HG03064 (cell line): ENCODE data around the gene GYS1.
"Not testable (repeated sequence)": the region's sequence is repeated elsewhere in the genome, so short reads cannot be mapped to it uniquely, and the experiment has no call there.

Experiments used
- ATAC-seq: cut with Tn5 transposase; IDR thresholded peaks from one replicate; pipeline ENCODE4 v1.9.1; 2021; ENCODE audit warnings: low read depth; ENCODE audit not compliant: unreplicated experiment

GYS1 gene

DNA sequence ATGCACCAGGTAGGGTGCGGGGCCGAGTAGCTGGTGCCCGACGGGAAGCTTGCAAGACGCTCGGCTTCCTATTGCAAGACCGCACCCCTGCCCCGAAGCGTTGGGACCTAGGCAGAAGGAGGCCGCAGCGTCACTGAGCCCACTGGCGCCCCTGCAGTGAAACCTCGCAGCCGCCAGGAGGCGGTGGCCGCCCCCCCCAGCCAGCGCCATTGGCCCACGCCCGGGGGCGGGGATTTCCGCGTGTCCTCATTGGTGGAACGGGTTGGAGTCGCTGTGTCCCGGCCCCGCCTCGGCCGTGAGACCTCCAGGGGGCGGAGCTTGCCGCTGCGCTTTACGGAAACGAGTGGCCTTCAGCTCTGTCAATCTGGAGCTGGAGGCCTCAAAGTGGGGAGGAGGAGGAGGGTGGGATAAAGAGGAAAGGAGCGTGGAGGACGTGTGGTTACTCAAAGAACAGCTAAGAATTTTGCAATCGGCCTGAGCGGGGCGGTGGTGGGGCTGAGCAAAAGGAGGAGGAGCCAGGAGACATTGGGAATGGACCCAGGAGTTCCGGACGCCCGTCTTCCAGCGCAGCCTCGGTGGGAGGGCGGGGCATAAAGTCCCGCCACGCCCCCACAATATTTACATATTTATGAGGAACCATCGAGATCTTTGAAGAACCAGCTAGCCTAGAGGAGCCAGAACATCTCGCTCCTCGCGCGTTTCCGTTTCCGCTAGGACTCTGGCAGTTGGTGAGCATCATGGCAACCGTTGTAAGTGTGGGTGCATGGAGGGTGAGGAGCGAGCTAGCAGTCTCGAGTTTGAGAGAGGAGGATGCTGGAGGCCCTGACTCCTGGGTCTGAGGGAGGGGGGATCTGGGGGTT is at the start of gene GYS1, which contains the start of gene RUVBL2:
TSS of gene GYS1 (minus strand) at position 135 of the 860 bp plus-strand sequence. CDS start 197 bp downstream, outside the sequence.
TSS of gene RUVBL2 (plus strand) at position 713 of the 860 bp plus-strand sequence. CDS start at position 738, 25 bp downstream.
- peak; percentile 78 for ATAC-seq

DNA sequence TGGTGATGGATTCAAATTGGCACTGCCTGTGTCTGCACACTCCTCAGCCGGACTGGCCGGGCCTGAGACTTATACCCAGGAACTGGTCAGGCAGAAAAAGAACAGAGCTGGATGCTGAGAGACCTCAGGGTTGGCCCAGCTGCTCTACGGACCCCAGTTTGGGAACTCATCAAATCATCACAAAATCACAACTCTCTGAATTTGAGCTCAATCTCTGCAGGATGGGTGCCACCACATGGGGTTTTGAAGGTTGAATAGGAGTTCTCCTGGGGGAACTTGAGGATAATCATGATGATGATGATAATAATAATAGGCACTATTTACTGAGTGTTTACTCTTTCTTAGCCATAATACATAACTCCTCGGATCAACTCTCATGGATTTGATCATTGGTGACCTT is 49.6 kb upstream of the GYS1 start:
- not testable (repeated sequence) for ATAC-seq

DNA sequence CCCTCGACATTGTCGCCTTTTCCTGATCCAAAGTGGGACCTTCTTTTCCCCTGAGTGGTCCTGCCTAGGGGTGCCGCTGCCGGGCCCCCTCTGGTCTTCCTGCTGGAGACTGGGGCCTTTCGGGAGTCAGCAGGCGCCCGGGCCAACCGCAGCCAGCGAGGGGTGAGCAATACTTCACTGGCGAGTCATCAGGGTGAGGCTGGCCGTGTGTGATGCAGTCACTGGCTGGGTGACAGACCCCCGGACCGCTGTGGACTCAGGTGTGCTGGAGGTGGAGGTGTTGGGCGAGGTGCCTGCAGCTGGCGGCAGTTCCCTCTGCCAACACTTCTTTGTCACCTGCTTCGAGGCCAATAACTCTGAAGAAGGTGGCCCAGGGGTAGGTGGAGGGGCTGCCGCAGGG is 49.1 kb upstream of the GYS1 start:
- ATAC-seq: no peak

DNA sequence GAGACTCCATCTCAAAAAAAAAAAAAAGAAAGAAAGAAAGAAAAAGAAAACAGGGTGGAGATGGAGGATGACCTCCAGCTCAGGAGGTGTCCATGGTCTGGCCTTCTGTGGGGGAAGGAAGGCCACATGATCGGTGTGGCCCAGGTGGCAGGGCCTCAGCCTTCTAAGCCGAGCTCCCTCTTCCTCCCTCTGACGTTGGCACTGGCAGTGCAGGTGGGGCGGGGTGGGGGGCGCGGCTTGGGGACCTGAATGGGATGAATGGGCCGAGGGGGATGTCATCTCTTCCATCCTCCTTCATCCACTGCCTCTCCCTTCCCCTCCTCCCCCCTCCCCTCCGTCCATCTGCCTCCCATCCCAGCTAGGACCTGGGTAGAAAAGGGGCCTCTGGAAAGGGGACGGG is 46.6 kb upstream of the GYS1 start:
- ATAC-seq: not testable (repeated sequence)

DNA sequence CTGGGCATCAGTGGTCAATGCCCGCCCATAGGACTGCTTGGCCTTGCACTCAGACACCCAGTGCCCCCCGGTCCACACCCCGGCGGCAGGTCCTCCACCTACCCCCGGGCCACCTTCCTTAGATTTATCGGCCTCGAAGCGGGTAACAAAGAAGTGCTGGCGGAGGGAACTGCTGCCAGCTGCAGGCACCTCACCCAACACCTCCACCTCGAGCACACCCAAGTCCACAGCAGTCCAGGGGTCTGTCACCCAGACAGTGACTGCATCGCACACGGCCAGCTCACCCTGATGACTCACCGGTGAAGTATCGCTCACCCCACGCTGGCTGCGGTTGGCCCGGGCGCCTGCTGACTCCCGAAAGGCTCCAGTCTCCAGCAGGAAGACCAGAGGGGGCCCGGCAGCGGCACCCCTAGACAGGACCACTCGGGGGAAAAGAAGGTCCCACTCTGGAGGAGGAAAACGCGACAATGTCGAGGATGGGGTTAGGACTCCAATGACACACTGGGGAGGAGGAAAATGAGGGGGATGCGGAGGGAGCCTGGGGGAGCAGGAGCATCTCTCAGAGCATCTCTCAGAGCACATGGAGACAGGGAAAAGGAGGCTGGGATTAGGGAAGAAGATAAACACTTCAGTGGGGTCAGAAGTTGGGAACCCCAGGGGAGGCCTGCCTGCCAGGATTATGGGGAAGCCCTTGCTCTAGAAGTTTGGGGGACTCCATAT is 45.6 kb upstream of the GYS1 start:
- ATAC-seq: not testable (repeated sequence)

DNA sequence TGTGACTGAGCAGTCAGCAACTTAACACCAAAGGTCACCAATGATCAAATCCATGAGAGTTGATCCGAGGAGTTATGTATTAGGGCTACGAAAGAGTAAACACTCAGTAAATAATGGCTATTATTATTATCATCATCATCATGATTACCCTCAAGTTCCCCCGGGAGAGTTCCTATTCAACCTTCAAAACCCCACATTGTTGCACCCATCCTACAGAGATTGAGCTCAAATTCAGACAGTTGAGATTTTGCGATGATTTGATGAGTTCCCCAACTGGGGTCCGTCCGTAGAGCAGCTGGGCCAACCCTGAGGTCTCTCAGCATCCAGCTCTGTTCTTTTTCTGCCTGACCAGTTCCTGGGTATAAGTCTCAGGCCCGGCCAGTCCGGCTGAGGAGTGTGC is 45.0 kb upstream of the GYS1 start:
- not testable (repeated sequence) for ATAC-seq

DNA sequence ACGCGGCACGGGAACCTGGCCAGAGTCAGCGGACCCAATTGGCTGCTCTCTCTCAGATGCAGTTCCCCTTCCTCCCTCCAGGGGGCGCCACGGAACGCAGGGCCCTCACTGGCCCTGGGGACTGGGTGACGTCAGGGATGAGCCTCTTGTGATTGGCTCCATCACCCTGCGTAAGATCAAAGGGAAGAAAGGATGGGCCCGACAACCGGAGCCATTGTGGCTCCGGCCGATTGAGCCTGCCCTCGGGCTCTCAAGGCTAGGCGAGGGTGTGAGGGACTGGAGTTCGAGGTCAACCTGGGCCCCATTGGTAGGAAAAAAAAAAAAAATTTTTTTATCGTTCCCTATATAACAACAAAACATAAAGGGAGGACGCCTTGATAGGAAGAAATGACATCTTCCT is 43.7 kb upstream of the GYS1 start, which contains the start of gene CGB1:
TSS of gene CGB1 (minus strand) at position 81 of the 400 bp plus-strand sequence. CDS start 184 bp downstream, outside the sequence.
- ATAC-seq: not testable (repeated sequence)

DNA sequence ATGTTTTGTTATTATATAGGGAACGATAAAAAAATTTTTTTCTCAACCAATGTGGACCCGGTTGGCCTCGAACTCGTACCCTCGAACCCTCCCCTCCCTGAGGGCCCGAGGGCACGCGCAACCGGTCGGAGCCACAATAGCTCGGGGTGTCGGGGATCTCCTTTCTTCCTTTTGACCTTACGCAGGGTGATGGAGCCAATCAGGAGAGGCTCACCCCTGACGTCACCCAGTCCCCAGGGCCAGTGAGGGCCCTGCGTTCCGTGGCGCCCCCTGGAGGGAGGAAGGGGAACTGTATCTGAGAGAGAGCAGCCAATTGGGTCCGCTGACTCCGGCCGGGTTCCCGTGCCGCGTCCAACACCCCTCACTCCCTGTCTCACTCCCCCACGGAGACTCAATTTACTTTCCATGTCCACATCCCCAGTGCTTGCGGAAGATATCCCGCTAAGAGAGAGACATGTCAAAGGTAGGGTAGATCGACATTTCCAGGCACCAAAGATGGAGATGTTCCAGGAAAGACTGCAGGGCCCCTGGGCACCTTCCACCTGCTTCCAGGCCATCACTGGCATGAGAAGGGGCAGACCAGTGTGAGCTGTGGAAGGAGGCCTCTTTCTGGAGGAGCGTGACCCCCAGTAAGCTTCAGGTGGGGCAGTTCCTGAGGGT is 38.7 kb upstream of the GYS1 start, which contains the start of gene CGB2:
TSS of gene CGB2 (plus strand) at position 249 of the 660 bp plus-strand sequence. CDS start at position 455, 206 bp downstream.
- ATAC-seq: not testable (repeated sequence)

DNA sequence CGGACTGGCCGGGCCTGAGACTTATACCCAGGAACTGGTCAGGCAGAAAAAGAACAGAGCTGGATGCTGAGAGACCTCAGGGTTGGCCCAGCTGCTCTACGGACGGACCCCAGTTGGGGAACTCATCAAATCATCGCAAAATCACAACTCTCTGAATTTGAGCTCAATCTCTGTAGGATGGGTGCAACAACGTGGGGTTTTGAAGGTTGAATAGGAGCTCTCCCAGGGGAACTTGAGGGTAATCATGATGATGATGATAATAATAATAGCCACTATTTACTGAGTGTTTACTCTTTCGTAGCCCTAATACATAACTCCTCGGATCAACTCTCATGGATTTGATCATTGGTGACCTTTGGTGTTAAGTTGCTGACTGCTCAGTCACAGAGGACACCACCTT is 37.2 kb upstream of the GYS1 start:
- not testable (repeated sequence) for ATAC-seq

DNA sequence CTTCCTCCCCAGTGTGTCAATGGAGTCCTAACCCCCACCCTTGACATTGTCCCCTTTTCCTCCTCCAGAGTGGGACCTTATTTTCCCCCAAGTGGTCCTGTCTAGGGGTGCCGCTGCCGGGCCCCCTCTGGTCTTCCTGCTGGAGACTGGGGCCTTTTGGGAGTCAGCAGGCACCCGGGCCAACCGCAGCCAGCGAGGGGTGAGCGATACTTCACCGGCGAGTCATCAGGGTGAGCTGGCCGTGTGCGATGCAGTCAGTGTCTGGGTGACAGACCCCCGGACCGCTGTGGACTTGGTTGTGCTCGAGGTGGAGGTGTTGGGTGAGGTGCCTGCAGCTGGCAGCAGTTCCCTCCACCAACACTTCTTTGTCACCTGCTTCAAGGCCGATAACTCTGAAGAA is 36.6 kb upstream of the GYS1 start:
- not testable (repeated sequence) for ATAC-seq

DNA sequence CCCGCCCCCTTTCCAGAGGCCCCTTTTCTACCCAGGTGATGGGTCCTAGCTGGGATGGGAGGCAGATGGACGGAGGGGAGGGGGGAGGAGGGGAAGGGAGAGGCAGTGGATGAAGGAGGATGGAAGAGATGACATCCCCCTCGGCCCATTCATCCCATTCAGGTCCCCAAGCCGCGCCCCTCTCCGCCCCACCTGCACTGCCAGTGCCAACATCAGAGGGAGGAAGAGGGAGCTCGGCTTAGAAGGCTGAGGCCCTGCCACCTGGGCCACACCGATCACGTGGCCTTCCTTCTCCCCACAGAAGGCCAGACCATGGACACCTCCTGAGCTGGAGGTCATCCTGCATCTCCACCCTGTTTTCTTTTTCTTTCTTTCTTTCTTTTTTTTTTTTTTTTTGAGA is 35.6 kb upstream of the GYS1 start:
- ATAC-seq: not testable (repeated sequence)

DNA sequence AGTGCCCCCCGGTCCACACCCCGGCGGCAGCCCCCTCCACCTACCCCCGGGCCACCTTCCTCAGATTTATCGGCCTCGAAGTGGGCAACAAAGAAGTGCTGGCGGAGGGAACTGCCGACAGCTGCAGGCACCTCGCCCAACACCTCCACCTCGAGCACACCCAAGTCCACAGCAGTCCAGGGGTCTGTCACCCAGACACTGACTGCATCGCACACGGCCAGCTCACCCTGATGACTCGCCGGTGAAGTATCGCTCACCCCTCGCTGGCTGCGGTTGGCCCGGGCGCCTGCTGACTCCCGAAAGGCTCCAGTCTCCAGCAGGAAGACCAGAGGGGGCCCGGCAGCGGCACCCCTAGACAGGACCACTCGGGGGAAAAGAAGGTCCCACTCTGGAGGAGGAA is 32.5 kb upstream of the GYS1 start:
- ATAC-seq: not testable (repeated sequence)

DNA sequence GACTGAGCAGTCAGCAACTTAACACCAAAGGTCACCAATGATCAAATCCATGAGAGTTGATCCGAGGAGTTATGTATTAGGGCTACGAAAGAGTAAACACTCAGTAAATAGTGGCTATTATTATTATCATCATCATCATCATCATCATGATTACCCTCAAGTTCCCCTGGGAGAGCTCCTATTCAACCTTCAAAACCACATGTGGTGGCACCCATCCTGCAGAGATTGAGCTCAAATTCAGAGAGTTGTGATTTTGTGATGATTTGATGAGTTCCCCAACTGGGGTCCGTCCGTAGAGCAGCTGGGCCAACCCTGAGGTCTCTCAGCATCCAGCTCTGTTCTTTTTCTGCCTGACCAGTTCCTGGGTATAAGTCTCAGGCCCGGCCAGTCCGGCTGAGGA is 32.0 kb upstream of the GYS1 start:
- ATAC-seq: not testable (repeated sequence)

DNA sequence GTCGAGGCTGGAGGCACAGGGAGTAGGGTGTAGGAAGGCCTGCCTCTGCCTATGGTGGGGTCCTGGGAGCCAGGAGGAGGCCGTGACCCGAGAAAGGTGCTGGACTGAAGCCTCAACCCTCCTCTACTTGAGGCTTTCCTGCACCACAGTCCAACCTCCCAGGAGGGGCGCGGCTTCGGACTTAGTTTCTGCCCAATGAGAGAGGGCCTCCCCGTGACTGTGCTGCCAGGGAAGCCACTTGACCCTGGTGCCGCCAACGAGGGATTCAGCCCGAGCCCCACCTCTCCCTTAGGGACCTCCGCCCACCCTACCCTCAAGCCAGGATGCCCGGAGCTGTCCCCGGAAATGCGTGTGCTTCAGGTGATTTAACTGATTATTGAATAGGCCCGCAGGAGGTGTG is 31.1 kb upstream of the GYS1 start, which contains the start of gene CGB3:
TSS of gene CGB3 (minus strand) at position 101 of the 400 bp plus-strand sequence. CDS start 362 bp downstream, outside the sequence.
- not testable (repeated sequence) for ATAC-seq

DNA sequence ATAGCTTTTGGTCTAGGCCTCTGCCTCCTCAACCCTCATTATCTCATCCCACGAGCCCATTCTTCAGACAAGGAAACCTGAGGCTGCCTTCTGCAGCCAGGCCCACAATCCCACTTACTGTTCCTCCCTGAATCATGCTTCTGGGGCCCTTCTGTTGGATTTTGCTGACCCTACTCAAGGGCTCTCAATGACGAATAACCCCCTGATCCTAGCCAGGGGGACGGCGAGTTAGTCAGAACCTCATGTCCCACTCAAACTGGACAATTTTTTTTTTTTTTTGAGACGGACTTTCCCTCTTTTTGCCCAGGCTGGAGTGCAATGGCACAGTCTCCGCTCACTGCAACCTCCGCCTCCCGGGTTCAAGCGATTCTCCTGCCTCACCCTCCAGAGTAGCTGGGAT is 29.0 kb upstream of the GYS1 start:
- ATAC-seq: no peak

DNA sequence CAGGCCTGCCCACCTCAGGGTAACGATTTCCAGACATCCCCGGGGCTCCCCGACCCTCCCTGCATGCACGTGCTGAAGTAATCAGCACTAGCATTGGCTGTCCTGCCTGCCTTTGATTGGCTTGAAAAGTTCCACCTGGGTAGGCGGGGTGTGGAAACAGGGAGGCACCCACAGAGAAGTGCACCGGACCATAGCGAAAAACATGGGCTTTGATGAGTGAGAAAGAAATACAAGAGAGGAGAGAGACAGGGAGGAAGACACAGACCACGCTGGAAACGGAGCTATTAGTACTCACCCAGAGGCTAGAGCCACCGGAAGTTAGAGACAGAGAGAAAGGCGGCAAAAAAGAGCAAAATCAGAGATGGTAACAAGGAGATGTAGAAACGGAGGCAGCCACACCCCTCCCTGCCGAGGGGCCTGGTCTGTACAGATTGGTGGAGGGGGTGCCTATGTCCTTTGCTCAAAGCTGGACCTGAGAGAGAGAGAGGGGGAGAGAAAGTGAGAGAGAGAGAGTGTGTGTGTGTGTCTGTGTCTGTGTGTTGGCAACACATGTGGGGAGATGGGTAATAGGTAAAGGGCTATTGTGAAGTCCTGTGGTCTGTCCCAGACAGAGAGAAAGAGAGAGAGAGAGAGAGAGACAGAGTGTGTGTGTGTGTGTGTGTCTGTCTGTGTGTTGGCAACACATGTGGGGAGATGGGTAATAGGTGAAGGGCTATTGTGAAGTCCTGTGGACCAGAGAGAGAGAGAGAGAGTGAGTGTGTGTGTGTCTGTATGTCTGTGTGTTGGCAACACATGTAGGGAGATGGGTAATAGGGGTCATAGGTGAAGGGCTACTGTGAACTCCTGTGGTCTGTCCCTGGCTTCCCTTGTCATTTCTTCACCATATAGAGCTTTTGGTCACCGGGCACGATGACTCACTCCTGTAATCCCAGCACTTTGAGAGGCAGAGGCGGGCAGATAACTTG is 28.1 kb upstream of the GYS1 start:
- no peak for ATAC-seq

DNA sequence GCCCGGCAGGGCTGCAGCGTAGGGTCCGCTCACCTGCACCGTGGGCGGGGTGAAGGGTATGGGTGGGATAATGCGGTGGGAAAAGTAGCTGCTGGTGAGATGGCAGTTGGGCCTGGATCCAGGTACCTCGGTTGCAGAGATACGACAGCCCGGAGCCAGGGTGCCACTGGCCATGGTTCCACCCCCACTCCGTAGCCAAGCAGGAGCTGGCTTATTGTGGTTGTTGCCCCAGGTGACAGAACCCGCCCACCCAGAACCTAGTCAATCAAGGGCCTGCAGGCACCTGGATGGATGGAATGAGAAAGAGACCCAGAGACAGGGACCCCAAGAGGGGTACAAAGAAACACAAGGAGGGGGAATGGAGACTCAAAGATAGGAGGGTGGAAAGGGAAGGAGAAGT is 27.2 kb upstream of the GYS1 start:
- ATAC-seq: no peak

DNA sequence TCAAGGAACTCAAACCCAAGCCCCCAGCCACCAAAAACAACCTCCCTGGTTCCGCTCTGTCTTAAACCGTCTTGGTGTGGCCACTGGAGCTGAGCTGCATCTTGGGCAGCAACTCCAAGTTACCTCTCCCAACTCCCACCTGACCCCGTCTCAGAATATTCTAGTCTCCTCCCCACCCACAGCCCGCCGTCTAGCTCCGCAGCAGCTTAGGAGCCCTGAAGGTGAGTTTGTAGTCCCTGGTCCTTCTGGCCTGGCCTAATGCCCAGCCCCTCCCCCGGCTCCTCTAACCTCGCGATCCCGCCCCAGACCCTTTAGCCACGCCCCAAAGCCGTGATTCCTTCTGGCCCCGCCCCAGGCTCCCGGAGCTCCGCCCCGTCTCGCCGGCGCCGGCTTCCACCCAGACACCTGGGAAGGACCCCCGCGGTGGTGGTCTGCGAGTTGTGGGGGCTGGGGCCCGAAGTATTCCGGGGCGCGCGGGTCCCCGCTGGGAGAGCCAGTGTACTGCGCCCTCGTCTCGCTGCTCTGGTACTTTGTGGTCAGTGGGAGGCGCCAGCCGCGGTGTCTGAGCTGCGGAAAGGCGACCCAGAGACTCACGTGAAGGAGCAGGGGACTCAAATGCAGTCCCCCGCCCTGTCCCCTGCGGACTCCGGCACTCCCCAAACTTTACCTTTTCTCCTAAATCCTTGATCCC is 26.3 kb upstream of the GYS1 start:
- ATAC-seq: no peak
